OCI-LY3 (cell line): ENCODE measurements around the gene RALGAPB.

Source experiments
- EZH2phosphoT487 ChIP-seq: fragments of 200-600 bp; shearing (Covaris generic); IDR thresholded peaks from 2 replicates; pipeline ENCODE4 v1.6.1; 2018; ENCODE audit warnings: antibody characterized with exemption, mixed run types, low read depth
- TF ChIP-seq, protein P1 (sequence below): fragments of 200-600, 300-600 bp; sonication (generic); IDR thresholded peaks from 2 replicates; pipeline ENCODE4 v1.5.1; 2014; ENCODE audit warnings: antibody characterized with exemption, low read length, low read depth

DNA sequence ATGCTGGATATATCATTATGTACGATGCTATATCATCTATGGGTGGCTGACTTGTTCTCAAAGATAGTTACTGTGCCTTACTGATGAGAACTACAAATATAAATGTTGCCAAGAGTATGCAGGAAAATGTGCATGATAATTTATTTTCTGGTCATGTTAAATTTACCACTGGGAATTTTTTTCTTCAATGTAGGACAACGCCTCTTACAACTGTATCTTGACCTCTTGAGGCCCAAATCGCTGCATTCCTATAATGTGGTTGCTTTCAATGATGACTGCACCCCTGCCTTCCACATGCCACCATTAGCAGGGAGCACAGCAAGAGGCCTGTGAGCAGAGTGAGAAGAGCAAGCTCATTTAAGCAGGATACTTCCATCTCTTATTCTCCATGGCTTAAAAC lies 5.7 kb upstream of the RALGAPB start:
- TF ChIP-seq, protein P1, sequence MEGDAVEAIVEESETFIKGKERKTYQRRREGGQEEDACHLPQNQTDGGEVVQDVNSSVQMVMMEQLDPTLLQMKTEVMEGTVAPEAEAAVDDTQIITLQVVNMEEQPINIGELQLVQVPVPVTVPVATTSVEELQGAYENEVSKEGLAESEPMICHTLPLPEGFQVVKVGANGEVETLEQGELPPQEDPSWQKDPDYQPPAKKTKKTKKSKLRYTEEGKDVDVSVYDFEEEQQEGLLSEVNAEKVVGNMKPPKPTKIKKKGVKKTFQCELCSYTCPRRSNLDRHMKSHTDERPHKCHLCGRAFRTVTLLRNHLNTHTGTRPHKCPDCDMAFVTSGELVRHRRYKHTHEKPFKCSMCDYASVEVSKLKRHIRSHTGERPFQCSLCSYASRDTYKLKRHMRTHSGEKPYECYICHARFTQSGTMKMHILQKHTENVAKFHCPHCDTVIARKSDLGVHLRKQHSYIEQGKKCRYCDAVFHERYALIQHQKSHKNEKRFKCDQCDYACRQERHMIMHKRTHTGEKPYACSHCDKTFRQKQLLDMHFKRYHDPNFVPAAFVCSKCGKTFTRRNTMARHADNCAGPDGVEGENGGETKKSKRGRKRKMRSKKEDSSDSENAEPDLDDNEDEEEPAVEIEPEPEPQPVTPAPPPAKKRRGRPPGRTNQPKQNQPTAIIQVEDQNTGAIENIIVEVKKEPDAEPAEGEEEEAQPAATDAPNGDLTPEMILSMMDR, result no peak
- no peak for TF ChIP-seq EZH2phosphoT487
